ENCODE measurements around the gene ASCL3.
"Not testable (repeated sequence)": the region's sequence is repeated elsewhere in the genome, so short reads cannot be mapped to it uniquely, and the experiment has no call there.

Gene ASCL3

GRCh38 chr11:8947230-8947943 is 4.6 kb upstream of the ASCL3 start:
- DNase-seq (ENCODE audit: low read depth) = no peak

GRCh38 chr11:8941341-8942103 is 1.3 kb downstream of the ASCL3 start:
- DNase-seq (ENCODE audit: low read depth) = no peak

- no peak for DNase-seq (ENCODE audit: low read depth)
Measured at GRCh38 chr11:8937659-8938058, 5.2 kb downstream of the ASCL3 start.

- DNase-seq (ENCODE audit: low read depth) = no peak
Measured at GRCh38 chr11:8937159-8937558, 5.7 kb downstream of the ASCL3 start.

- DNase-seq (ENCODE audit: low read depth) = not testable (repeated sequence)
Measured at GRCh38 chr11:8935789-8936188, 7.0 kb downstream of the ASCL3 start.

GRCh38 chr11:8934742-8935488 is 7.9 kb downstream of the ASCL3 start:
- no peak for DNase-seq (ENCODE audit: low read depth)

GRCh38 chr11:8933931-8934330 is 8.9 kb downstream of the ASCL3 start:
- DNase-seq (ENCODE audit: low read depth) = no peak

- DNase-seq (ENCODE audit: low read depth) = no peak
Measured at GRCh38 chr11:8932564-8933180, 10.1 kb downstream of the ASCL3 start, which contains the start of gene C11orf16. Gene C11orf16 (minus strand): TSS chr11:8932947. CDS start chr11:8932308, 639 bp downstream.

GRCh38 chr11:8930456-8931175 is 12.2 kb downstream of the ASCL3 start:
- DNase-seq (ENCODE audit: low read depth) = no peak

GRCh38 chr11:8928981-8929615 is 13.7 kb downstream of the ASCL3 start:
- DNase-seq (ENCODE audit: low read depth) = no peak

- DNase-seq (ENCODE audit: low read depth) = no peak
Measured at GRCh38 chr11:8928205-8928604, 14.6 kb downstream of the ASCL3 start.

- DNase-seq (ENCODE audit: low read depth) = no peak
Measured at GRCh38 chr11:8927233-8927632, 15.6 kb downstream of the ASCL3 start.

- no peak for DNase-seq (ENCODE audit: low read depth)
Measured at GRCh38 chr11:8926236-8926635, 16.6 kb downstream of the ASCL3 start.

GRCh38 chr11:8925711-8926110 is 17.1 kb downstream of the ASCL3 start:
- DNase-seq (ENCODE audit: low read depth) = no peak

GRCh38 chr11:8922691-8923090 is 20.1 kb downstream of the ASCL3 start:
- no peak for DNase-seq (ENCODE audit: low read depth)

GRCh38 chr11:8917157-8917825 is 25.5 kb downstream of the ASCL3 start:
- no peak for DNase-seq (ENCODE audit: low read depth)

GRCh38 chr11:8914661-8915018 is 28.2 kb downstream of the ASCL3 start:
- DNase-seq (ENCODE audit: low read depth) = no peak

- no peak for DNase-seq (ENCODE audit: low read depth)
Measured at GRCh38 chr11:8913961-8914660, 28.7 kb downstream of the ASCL3 start.

- peak; percentile 74 for DNase-seq (ENCODE audit: low read depth)
Measured at GRCh38 chr11:8911029-8911823, 31.6 kb downstream of the ASCL3 start, which contains the start of gene AKIP1. Gene AKIP1 (plus strand): TSS chr11:8911189. CDS start chr11:8911450, 261 bp downstream.
